ENCODE data around the gene SSMEM1.

DNA sequence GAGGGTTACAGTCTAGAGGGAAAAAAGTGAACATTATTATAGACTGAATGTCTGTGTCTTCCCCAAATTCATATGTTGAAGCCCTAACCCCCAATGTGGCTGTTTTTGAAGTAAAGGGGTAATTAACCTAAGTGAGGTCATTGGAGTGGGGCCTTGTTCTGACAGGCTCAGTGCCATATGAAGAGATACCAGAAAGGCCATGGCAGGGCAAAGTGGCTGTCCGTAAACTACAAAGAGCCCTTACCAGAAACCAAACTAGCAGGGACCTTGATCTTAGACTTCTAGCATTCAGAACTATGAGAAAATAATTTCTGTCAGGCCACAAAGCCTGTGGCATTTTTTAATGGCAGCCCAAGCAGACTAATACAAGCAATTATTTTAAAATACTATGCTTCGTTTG is 11.2 kb upstream of the SSMEM1 start:
- TF ChIP-seq, protein P1, sequence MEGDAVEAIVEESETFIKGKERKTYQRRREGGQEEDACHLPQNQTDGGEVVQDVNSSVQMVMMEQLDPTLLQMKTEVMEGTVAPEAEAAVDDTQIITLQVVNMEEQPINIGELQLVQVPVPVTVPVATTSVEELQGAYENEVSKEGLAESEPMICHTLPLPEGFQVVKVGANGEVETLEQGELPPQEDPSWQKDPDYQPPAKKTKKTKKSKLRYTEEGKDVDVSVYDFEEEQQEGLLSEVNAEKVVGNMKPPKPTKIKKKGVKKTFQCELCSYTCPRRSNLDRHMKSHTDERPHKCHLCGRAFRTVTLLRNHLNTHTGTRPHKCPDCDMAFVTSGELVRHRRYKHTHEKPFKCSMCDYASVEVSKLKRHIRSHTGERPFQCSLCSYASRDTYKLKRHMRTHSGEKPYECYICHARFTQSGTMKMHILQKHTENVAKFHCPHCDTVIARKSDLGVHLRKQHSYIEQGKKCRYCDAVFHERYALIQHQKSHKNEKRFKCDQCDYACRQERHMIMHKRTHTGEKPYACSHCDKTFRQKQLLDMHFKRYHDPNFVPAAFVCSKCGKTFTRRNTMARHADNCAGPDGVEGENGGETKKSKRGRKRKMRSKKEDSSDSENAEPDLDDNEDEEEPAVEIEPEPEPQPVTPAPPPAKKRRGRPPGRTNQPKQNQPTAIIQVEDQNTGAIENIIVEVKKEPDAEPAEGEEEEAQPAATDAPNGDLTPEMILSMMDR (IDR thresholded peaks at IDR 0.05) = no peak
- TF ChIP-seq EP300 (IDR thresholded peaks at IDR 0.05; ENCODE audit: low read depth) (no peak), POLR2A (IDR thresholded peaks at IDR 0.05) (no peak), POLR2AphosphoS5 (IDR thresholded peaks at IDR 0.05) (no peak)
